Measurements from ENCODE around the gene GPR137.

Gene GPR137

DNA sequence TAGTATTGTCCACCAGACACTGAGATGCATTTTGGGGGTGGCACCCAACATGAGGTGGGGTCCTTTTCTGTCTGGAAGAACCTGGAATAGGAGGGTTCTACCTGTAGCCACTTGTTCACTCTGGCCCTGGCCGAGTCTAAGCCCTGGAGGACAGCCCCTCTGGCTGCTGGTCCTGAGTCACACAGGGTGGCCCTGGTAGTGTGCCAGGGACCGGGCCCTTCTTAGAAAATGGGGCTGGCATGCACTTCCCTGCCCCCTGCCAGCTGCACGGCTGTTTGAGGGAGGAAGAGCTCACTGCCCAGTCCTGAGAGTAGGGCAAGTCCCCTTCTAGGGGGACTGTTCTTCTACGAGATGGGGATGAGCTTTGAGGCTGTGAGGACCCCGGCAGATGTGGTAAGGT is 32.2 kb upstream of the GPR137 start:
- in situ Hi-C loops (cut with HindIII; ENCODE audit: low sequenced_read_pairs), result no loop called here
- DNase-seq (ENCODE audit: low read depth), result no peak
- TF ChIP-seq CTCF (IDR thresholded peaks at IDR 0.05; ENCODE audit: low read depth, low read length, missing control alignments), result no peak
- no peak overlapping the region for H3K4me3 ChIP-seq (ENCODE audit: low read depth, low read length)

- no peak for DNase-seq (ENCODE audit: low read depth)
- H3K4me3 ChIP-seq (ENCODE audit: low read depth, low read length), result no peak overlapping the region
- TF ChIP-seq CTCF (IDR thresholded peaks at IDR 0.05; ENCODE audit: low read depth, low read length, missing control alignments), result no peak
- in situ Hi-C loops (cut with HindIII; ENCODE audit: low sequenced_read_pairs), result no loop called here
Observed at GRCh38 chr11:64254326-64254725, 31.3 kb upstream of the GPR137 start.

- H3K4me3 ChIP-seq (ENCODE audit: low read depth, low read length), result no peak overlapping the region
- in situ Hi-C loops (cut with HindIII; ENCODE audit: low sequenced_read_pairs), result no loop called here
- no peak for DNase-seq (ENCODE audit: low read depth)
- no peak for TF ChIP-seq CTCF (IDR thresholded peaks at IDR 0.05; ENCODE audit: low read depth, low read length, missing control alignments)
Observed at GRCh38 chr11:64255135-64256128, 30.2 kb upstream of the GPR137 start.

DNA sequence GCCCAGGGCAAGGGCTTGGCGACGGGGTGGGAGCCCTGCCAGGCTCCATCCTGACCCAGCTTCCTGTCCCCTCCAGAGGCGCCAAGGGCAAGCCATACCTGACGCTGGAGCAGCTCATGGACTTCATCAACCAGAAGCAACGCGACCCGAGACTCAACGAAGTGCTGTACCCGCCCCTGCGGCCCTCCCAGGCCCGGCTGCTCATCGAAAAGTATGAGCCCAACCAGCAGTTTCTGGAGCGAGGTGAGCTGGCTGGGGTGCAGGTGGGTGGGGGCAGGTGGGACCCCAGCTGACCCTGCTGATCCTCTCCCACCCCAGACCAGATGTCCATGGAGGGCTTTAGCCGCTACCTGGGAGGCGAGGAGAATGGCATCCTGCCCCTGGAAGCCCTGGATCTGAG is 29.3 kb upstream of the GPR137 start:
- no peak for DNase-seq (ENCODE audit: low read depth)

GRCh38 chr11:64258356-64258755 is 27.3 kb upstream of the GPR137 start:
- H3K4me3 ChIP-seq (ENCODE audit: low read depth, low read length), result no peak overlapping the region
- in situ Hi-C loops (cut with HindIII; ENCODE audit: low sequenced_read_pairs), result no loop called here
- no peak for DNase-seq (ENCODE audit: low read depth)
- TF ChIP-seq CTCF (IDR thresholded peaks at IDR 0.05; ENCODE audit: low read depth, low read length, missing control alignments), result no peak

More for the DNA sequence above, 29.3 kb upstream of the GPR137 start:
- in situ Hi-C loops (cut with HindIII; ENCODE audit: low sequenced_read_pairs), result no loop called here
- no peak for TF ChIP-seq CTCF (IDR thresholded peaks at IDR 0.05; ENCODE audit: low read depth, low read length, missing control alignments)
- H3K4me3 ChIP-seq (ENCODE audit: low read depth, low read length), result no peak overlapping the region

DNA sequence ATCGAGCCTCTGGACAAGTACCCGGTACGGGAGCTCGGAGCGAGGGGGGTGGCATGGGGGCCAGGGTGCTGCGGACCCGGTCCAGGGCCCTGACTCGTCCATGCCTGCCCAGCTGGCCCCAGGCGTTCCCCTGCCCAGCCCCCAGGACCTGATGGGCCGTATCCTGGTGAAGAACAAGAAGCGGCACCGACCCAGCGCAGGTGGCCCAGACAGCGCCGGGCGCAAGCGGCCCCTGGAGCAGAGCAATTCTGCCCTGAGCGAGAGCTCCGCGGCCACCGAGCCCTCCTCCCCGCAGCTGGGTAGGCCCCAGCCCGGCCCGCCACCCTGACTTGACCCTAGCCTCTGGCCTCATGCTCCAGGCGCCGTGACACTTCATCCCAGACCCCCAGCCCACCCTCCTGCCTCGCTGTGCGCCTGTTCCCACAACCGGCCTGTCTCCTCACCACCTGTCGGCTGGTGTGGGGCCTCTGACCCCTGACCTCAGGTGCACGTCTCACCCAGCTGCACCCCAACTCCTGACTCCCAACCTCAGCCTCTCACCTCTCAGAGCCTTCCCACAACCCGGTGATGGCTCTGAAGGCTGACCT is 26.6 kb upstream of the GPR137 start:
- H3K4me3 ChIP-seq (ENCODE audit: low read depth, low read length), result no peak overlapping the region
- no peak for TF ChIP-seq CTCF (IDR thresholded peaks at IDR 0.05; ENCODE audit: low read depth, low read length, missing control alignments)
- DNase-seq (ENCODE audit: low read depth), result no peak
- in situ Hi-C loops (cut with HindIII; ENCODE audit: low sequenced_read_pairs), result no loop called here
